ENCODE measurements around the gene STAG3. TPM values are rescaled to one million over a fixed set of nuclear protein-coding genes. Genes with fewer than 3 reads are reported as not detected.
"Not testable (repeated sequence)": the region's sequence is repeated elsewhere in the genome, so short reads cannot be mapped to it uniquely, and the experiment has no call there.

The STAG3 gene
- total and polyA plus RNA-seq, 2 donors (not counting 1 experiment from before 2014, with no cell fraction given): 24.8 to 33.4 TPM

- Mint-ChIP-seq H3K4me3 (no peak overlapping the region), H3K27me3 (no peaks in the 10 kb centered on the region), H3K27ac (no peak overlapping the region), H3K4me1 (no peaks in the 10 kb centered on the region), H3K9me3 (ENCODE audit: insufficient read depth) (no peaks in the 10 kb centered on the region)
- Histone ChIP-seq H3K4me2 (replicated peaks; ENCODE audit: low read depth, low read length, poor library complexity, severe bottlenecking) (no peak overlapping the region), H4K20me1 (ENCODE audit: control insufficient read depth, insufficient read depth, low read length, poor library complexity, severe bottlenecking) (no peaks in the 10 kb centered on the region), H3K9me3 (ENCODE audit: control extremely low read depth in 1 of 3, control insufficient read depth in 2 of 3, insufficient read depth in 1 of 3, low read length in 2 of 3) (no peaks in the 10 kb centered on the region), H3K4me1 (ENCODE audit: control insufficient read depth in 2 of 2, insufficient read depth in 2 of 2, low read length in 2 of 2) (no peaks in the 10 kb centered on the region), H3K4me3 (ENCODE audit: control extremely low read depth in 1 of 5, extremely low read depth in 1 of 5, insufficient read depth in 1 of 5, low read depth in 2 of 5, low read length in 4 of 5) (no peak overlapping the region), H3K9ac (ENCODE audit: low read length) (no peak overlapping the region), H3K27ac (ENCODE audit: low read length in 2 of 2) (no peak overlapping the region), H3K79me2 (ENCODE audit: control insufficient read depth, insufficient read depth, low read length) (no peaks in the 10 kb centered on the region), H3K27me3 (replicated peaks in 1 of 4; ENCODE audit: control extremely low read depth in 1 of 4, control insufficient read depth in 3 of 4, insufficient read depth in 4 of 4, low read length in 3 of 4) (no peaks in the 10 kb centered on the region), H3K36me3 (replicated peaks in 1 of 2; ENCODE audit: control extremely low read depth in 1 of 2, control insufficient read depth in 1 of 2, extremely low read depth in 1 of 2, insufficient read depth in 2 of 2, low read length in 1 of 2) (no peaks in the 10 kb centered on the region), H2AFZ (ENCODE audit: insufficient read depth, low read depth, low read length, poor library complexity, severe bottlenecking) (no peak overlapping the region)
- 99% methylated on average over 7 of the region's 7 CpGs for WGBS (ENCODE audit: insufficient coverage)
- intact Hi-C loops (cut with micrococcal nuclease): no loop called here
- CTCF ChIA-PET: no interaction called here
- DNase-seq (no peak), ATAC-seq (ENCODE audit: low read depth) (no peak)
- no peak for TF ChIP-seq CTCF (IDR thresholded peaks at IDR 0.05)
- no peak for TF ChIP-seq EZH2 (IDR thresholded peaks at IDR 0.05; ENCODE audit: borderline replicate concordance, insufficient read depth, low read depth, low read length, poor library complexity, severe bottlenecking)
- POLR2A ChIA-PET: no interaction called here
These were observed 79.3 kb downstream of the STAG3 start for GRCh38 chr7:100257017-100257416.

- H3K79me2 ChIP-seq (ENCODE audit: control insufficient read depth, insufficient read depth, low read length); ATAC-seq (ENCODE audit: low read depth); H3K9me3 ChIP-seq (ENCODE audit: control extremely low read depth in 1 of 3, control insufficient read depth in 2 of 3, insufficient read depth in 1 of 3, low read length in 2 of 3); DNase-seq; H2AFZ ChIP-seq (ENCODE audit: insufficient read depth, low read depth, low read length, poor library complexity, severe bottlenecking); CTCF ChIA-PET; H3K27me3 Mint-ChIP-seq; H4K20me1 ChIP-seq (ENCODE audit: control insufficient read depth, insufficient read depth, low read length, poor library complexity, severe bottlenecking); intact Hi-C loops (cut with micrococcal nuclease); H3K4me1 ChIP-seq (ENCODE audit: control insufficient read depth in 2 of 2, insufficient read depth in 2 of 2, low read length in 2 of 2); H3K4me3 Mint-ChIP-seq; H3K4me1 Mint-ChIP-seq; H3K27ac Mint-ChIP-seq; POLR2A ChIA-PET; H3K27ac ChIP-seq (ENCODE audit: low read length in 2 of 2); H3K9ac ChIP-seq (ENCODE audit: low read length); H3K4me2 ChIP-seq (replicated peaks; ENCODE audit: low read depth, low read length, poor library complexity, severe bottlenecking); H3K9me3 Mint-ChIP-seq (ENCODE audit: insufficient read depth); H3K4me3 ChIP-seq (ENCODE audit: control extremely low read depth in 1 of 5, extremely low read depth in 1 of 5, insufficient read depth in 1 of 5, low read depth in 2 of 5, low read length in 4 of 5); H3K27me3 ChIP-seq (replicated peaks in 1 of 4; ENCODE audit: control extremely low read depth in 1 of 4, control insufficient read depth in 3 of 4, insufficient read depth in 4 of 4, low read length in 3 of 4); H3K36me3 ChIP-seq (replicated peaks in 1 of 2; ENCODE audit: control extremely low read depth in 1 of 2, control insufficient read depth in 1 of 2, extremely low read depth in 1 of 2, insufficient read depth in 2 of 2, low read length in 1 of 2): not testable (repeated sequence)
- WGBS (ENCODE audit: insufficient coverage): 100% methylated on average over 4 of the region's 8 CpGs
These were observed 82.3 kb downstream of the STAG3 start for GRCh38 chr7:100259984-100260383.

GRCh38 chr7:100262896-100263295 lies 85.2 kb downstream of the STAG3 start:
- intact Hi-C loops (cut with micrococcal nuclease); H3K79me2 ChIP-seq (ENCODE audit: control insufficient read depth, insufficient read depth, low read length); ATAC-seq (ENCODE audit: low read depth); H3K27ac Mint-ChIP-seq; H3K4me2 ChIP-seq (replicated peaks; ENCODE audit: low read depth, low read length, poor library complexity, severe bottlenecking); H3K9me3 Mint-ChIP-seq (ENCODE audit: insufficient read depth); H3K36me3 ChIP-seq (replicated peaks in 1 of 2; ENCODE audit: control extremely low read depth in 1 of 2, control insufficient read depth in 1 of 2, extremely low read depth in 1 of 2, insufficient read depth in 2 of 2, low read length in 1 of 2); H2AFZ ChIP-seq (ENCODE audit: insufficient read depth, low read depth, low read length, poor library complexity, severe bottlenecking); H3K4me1 ChIP-seq (ENCODE audit: control insufficient read depth in 2 of 2, insufficient read depth in 2 of 2, low read length in 2 of 2); H4K20me1 ChIP-seq (ENCODE audit: control insufficient read depth, insufficient read depth, low read length, poor library complexity, severe bottlenecking); H3K27ac ChIP-seq (ENCODE audit: low read length in 2 of 2); H3K9me3 ChIP-seq (ENCODE audit: control extremely low read depth in 1 of 3, control insufficient read depth in 2 of 3, insufficient read depth in 1 of 3, low read length in 2 of 3); DNase-seq; H3K27me3 Mint-ChIP-seq; H3K9ac ChIP-seq (ENCODE audit: low read length); H3K27me3 ChIP-seq (replicated peaks in 1 of 4; ENCODE audit: control extremely low read depth in 1 of 4, control insufficient read depth in 3 of 4, insufficient read depth in 4 of 4, low read length in 3 of 4); H3K4me3 ChIP-seq (ENCODE audit: control extremely low read depth in 1 of 5, extremely low read depth in 1 of 5, insufficient read depth in 1 of 5, low read depth in 2 of 5, low read length in 4 of 5); H3K4me3 Mint-ChIP-seq: not testable (repeated sequence)
- WGBS (ENCODE audit: insufficient coverage): 100% methylated on average over 1 of the region's 4 CpGs
- H3K4me1 Mint-ChIP-seq: peaks cover 13% of the 10 kb centered on the region
- ChIA-PET CTCF (interaction anchor here (0.6 kb wide), 2 partner anchors 9 to 19 kb away, joined by 3 to 4 read pairs; no protein-coding TSS in a partner anchor), POLR2A (interaction anchor here (0.7 kb wide), 1 partner anchor 15 kb away, joined by 7 read pairs; no protein-coding TSS in a partner anchor)
